Measurements from ENCODE around the gene GRWD1. TPM values are rescaled to one million over a fixed set of nuclear protein-coding genes. Genes with fewer than 3 reads are reported as not detected.
A peak's percentile ranks its signal among the peaks of the same experiment; 100 is the strongest.

Gene GRWD1
- total RNA-seq, 6 donors from 2014 or later: 10.5 to 44.1 (median 31.6) TPM

GRCh38 chr19:48500830-48501493 lies 55.2 kb downstream of the GRWD1 start:
- no peaks in the 10 kb centered on the region for H3K36me3 ChIP-seq
- TF ChIP-seq CTCF (IDR thresholded peaks at IDR 0.05): no peak
- no peak for TF ChIP-seq POLR2AphosphoS5 (IDR thresholded peaks at IDR 0.05)
- no peak for TF ChIP-seq EP300 (IDR thresholded peaks at IDR 0.05)
- TF ChIP-seq POLR2A (IDR thresholded peaks at IDR 0.05): no peak
- 45 to 58% methylated on average over 12 to 28 of the region's 32 CpGs for WGBS, 2 donors
- H3K4me1 ChIP-seq: peaks cover 3 to 35% (median 23%) of the 10 kb centered on the region in 4 donors
- peak overlapping the region in 2 of 4 donors; percentile 37 to 68 for H3K27ac ChIP-seq
- peak in 1 of 2 donors; percentile 87 for DNase-seq
- ATAC-seq (ENCODE audit: low FRiP score in 2 of 2): no peak
- H3K27me3 ChIP-seq: peaks cover 0 to 20% (median 6%) of the 10 kb centered on the region in 4 donors
- peak overlapping the region in 3 of 4 donors; percentile 37 to 49 (median 49) for H3K4me3 ChIP-seq
- H3K9me3 ChIP-seq: no peaks in the 10 kb centered on the region

GRCh38 chr19:48501494-48502349 lies 55.9 kb downstream of the GRWD1 start:
- TF ChIP-seq POLR2A (IDR thresholded peaks at IDR 0.05): peak in 1 of 4 donors; percentile 36
- TF ChIP-seq CTCF (IDR thresholded peaks at IDR 0.05): no peak
- no peak for TF ChIP-seq EP300 (IDR thresholded peaks at IDR 0.05)
- TF ChIP-seq POLR2AphosphoS5 (IDR thresholded peaks at IDR 0.05): no peak
- ATAC-seq (ENCODE audit: low FRiP score in 2 of 2) (peak; percentile 71 to 92), DNase-seq (peak; percentile 86 to 97)
- no peaks in the 10 kb centered on the region for H3K36me3 ChIP-seq
- no peaks in the 10 kb centered on the region for H3K9me3 ChIP-seq
- peak overlapping the region in 2 of 4 donors; percentile 61 to 68 for H3K27ac ChIP-seq
- peaks cover 3 to 35% (median 23%) of the 10 kb centered on the region in 4 donors for H3K4me1 ChIP-seq
- peaks cover 0 to 20% (median 6%) of the 10 kb centered on the region in 4 donors for H3K27me3 ChIP-seq
- 1 to 7% methylated on average over 14 to 19 of the region's 20 CpGs for WGBS, 2 donors
- H3K4me3 ChIP-seq: peak overlapping the region in 3 of 4 donors; percentile 37 to 49 (median 49)

- TF ChIP-seq EP300 (IDR thresholded peaks at IDR 0.05) (no peak), POLR2AphosphoS5 (IDR thresholded peaks at IDR 0.05) (peak in 1 of 2 donors; percentile 24), CTCF (IDR thresholded peaks at IDR 0.05) (no peak), POLR2A (IDR thresholded peaks at IDR 0.05) (peak in 1 of 4 donors; percentile 60)
- Histone ChIP-seq H3K9me3 (no peaks in the 10 kb centered on the region), H3K27me3 (peaks cover 0 to 20% (median 6%) of the 10 kb centered on the region in 4 donors), H3K4me3 (peak overlapping the region in 3 of 4 donors; percentile 29 to 45 (median 42)), H3K4me1 (peaks cover 3 to 33% (median 23%) of the 10 kb centered on the region in 4 donors), H3K36me3 (no peaks in the 10 kb centered on the region), H3K27ac (peak overlapping the region; percentile 16 to 67 (median 42))
- DNase-seq (peak in 1 of 2 donors; percentile 96), ATAC-seq (ENCODE audit: low FRiP score in 2 of 2) (no peak)
- 29 to 32% methylated on average over 12 to 22 of the region's 27 CpGs for WGBS, 2 donors
Observed at GRCh38 chr19:48502350-48503018, 56.7 kb downstream of the GRWD1 start.

- TF ChIP-seq CTCF (IDR thresholded peaks at IDR 0.05) (peak in 3 of 6 experiments; percentile 43 to 51 (median 46)), POLR2AphosphoS5 (IDR thresholded peaks at IDR 0.05) (no peak), POLR2A (IDR thresholded peaks at IDR 0.05) (no peak)
- WGBS, 2 donors: 79 to 85% methylated on average over 4 to 5 of the region's 5 CpGs
Observed at GRCh38 chr19:48506138-48506733, 60.5 kb downstream of the GRWD1 start.

More at GRCh38 chr19:48506138-48506733, 60.5 kb downstream of the GRWD1 start:
- no peaks in the 10 kb centered on the region for H3K9me3 ChIP-seq
- no peak overlapping the region for H3K27ac ChIP-seq
- peaks cover 0 to 12% (median 3%) of the 10 kb centered on the region in 4 donors for H3K27me3 ChIP-seq
- H3K36me3 ChIP-seq: no peaks in the 10 kb centered on the region
- ATAC-seq (ENCODE audit: low FRiP score in 2 of 2) (peak in 1 of 2 donors; percentile 25), DNase-seq (no peak)
- H3K4me1 ChIP-seq: peaks cover 10 to 23% (median 12%) of the 10 kb centered on the region in 4 donors
- no peak overlapping the region for H3K4me3 ChIP-seq
